Epithelial cell of alveolus of lung (primary cell): ENCODE measurements around the gene ELOB. TPM values are rescaled to one million over a fixed set of nuclear protein-coding genes. Genes with fewer than 3 reads are reported as not detected.

Experiments used
- total RNA-seq: library from RNA; depleted of rRNA; stranded (reverse); fragments of >200 nt; gene quantifications from 2 replicates; pipeline ENCODE4 v1.2.1, GENCODE V29; 2015

The ELOB gene
- total RNA-seq = 440 and 841 TPM in 2 replicates

GRCh38 chr16:2777231-2777902, at the start of gene ELOB:
TSS of gene ELOB (minus strand) at chr16:2777280. CDS start at chr16:2777239, 41 bp downstream.

GRCh38 chr16:2816751-2817339, 39.8 kb upstream of the ELOB start, which contains the start of gene PRSS21:
TSS of gene PRSS21 (plus strand) at chr16:2817237. CDS start at chr16:2817269, 32 bp downstream.

GRCh38 chr16:2787406-2787805, 10.3 kb upstream of the ELOB start, which contains the start of gene PRSS33:
TSS of gene PRSS33 (minus strand) at chr16:2787560. CDS start at chr16:2786547, 1,013 bp downstream.

DNA sequence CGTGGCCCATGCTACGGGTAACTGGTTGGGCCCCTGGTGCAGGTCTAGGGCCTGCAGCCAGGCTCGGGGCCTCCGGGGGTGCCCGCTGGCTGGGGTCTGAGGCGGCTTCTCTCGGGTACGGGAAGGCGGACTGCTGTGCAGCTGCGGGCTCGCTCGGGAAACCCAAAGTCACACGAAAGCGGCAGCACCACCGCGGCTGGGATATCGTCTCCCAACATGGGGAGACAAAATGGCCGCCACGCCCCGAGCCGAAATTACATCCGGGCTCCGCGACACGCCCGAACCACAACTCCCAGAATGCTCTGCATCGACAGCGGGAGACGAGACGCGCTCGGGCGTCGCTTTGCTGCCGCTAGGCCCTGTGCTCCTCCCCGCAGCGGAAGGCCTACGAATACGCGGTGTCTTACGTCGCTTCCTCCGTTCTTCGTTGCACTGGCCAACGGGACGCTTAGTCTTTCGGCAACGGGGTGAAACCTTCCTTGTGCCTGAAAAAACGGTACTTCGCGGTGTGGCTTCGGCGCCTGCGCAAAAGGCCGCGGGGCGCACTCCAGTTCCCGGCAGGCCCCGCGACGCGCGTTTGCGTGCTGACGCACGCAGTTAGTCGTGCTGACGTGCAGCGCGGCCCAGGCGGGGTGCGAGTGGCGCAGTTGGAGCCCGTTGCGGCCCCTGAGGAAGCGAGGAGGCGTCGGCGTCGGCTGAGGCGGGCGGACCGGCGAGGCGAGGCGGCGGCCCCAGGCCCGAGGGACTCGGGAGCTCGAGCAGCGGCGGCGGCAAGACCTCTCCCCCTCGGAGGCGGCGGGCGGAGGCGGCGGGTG, 24.8 kb downstream of the ELOB start, which contains the start of gene SRRM2:
Gene SRRM2, plus strand, starts transcription at position 604 of the 815 bp plus-strand sequence. CDS start 3,727 bp downstream, outside the sequence.

Other genes starting within 250 kb of the ELOB start
- not detected in 2 replicates for gene CEMP1, start 245.9 kb downstream of the ELOB start, total RNA-seq
- gene PDPK1, start 239.3 kb downstream of the ELOB start, total RNA-seq = 13.6 and 29.9 TPM in 2 replicates
- gene KCTD5, start 94.8 kb downstream of the ELOB start, total RNA-seq = 29.2 and 33.1 TPM in 2 replicates
- 0.13 and 4.7 TPM in 2 replicates for gene PRSS27, start 57.1 kb downstream of the ELOB start, total RNA-seq
- gene SRRM2, start 24.6 kb downstream of the ELOB start, total RNA-seq = 55.5 and 171 TPM in 2 replicates
- not detected in 2 replicates for gene PRSS33, start 10.3 kb upstream of the ELOB start, total RNA-seq
- gene PRSS41, start 21.2 kb upstream of the ELOB start, total RNA-seq = not detected in 2 replicates
- 2.2 TPM in 1 of 2 replicates, not detected in the other for gene PRSS21, start 40.0 kb upstream of the ELOB start, total RNA-seq
- 1.4 TPM in 1 of 2 replicates, not detected in the other for gene ZG16B, start 53.0 kb upstream of the ELOB start, total RNA-seq
- 0.40 and 4.3 TPM in 2 replicates for gene PRSS22, start 80.9 kb upstream of the ELOB start, total RNA-seq
- 76.9 and 147 TPM in 2 replicates for gene FLYWCH2, start 105.9 kb upstream of the ELOB start, total RNA-seq
- 34.7 and 50.4 TPM in 2 replicates for gene FLYWCH1, start 134.7 kb upstream of the ELOB start, total RNA-seq
- gene KREMEN2, start 187.0 kb upstream of the ELOB start, total RNA-seq = 1.2 TPM in 1 of 2 replicates, not detected in the other
- 6.7 and 13.7 TPM in 2 replicates for gene PAQR4, start 192.1 kb upstream of the ELOB start, total RNA-seq
- gene PKMYT1, start 203.2 kb upstream of the ELOB start, total RNA-seq = 12.6 and 30.1 TPM in 2 replicates
- 0.39 TPM in 1 of 2 replicates, not detected in the other for gene CLDN9, start 235.6 kb upstream of the ELOB start, total RNA-seq
- 2.6 and 23.9 TPM in 2 replicates for gene CLDN6, start 240.9 kb upstream of the ELOB start, total RNA-seq
- 24.8 and 323 TPM in 2 replicates for gene TNFRSF12A, start 243.1 kb upstream of the ELOB start, total RNA-seq
- 56.6 and 61.4 TPM in 2 replicates for gene HCFC1R1, start 246.7 kb upstream of the ELOB start, total RNA-seq
- 18.5 and 33.4 TPM in 2 replicates for gene THOC6, start 246.8 kb upstream of the ELOB start, total RNA-seq